Activated B cell treated with CpG ODN at 0.5 μM for 24 hours (primary cell): ENCODE data around the gene SP1. TPM values are rescaled to one million over a fixed set of nuclear protein-coding genes. Genes with fewer than 3 reads are reported as not detected.

Source experiments
- ATAC-seq: fragments of 200-7000 bp; cut with Tn5 transposase; one replicate; pipeline ENCODE4 v1.10.0; 2021; ENCODE audit warnings: low read depth, mild to moderate bottlenecking, moderate library complexity
- CTCF ChIA-PET: fragments of 350-600 bp; sonication (Branson Sonifier 250); formaldehyde crosslinking; loops from one replicate; lab custom pipeline; 2021; ENCODE audit warnings: antibody characterized with exemption; lab: Charles Lee
- POLR2A ChIA-PET: fragments of 350-600 bp; sonication (Branson Sonifier 250); formaldehyde crosslinking; loops from one replicate; lab custom pipeline; 2021; ENCODE audit warnings: antibody characterized with exemption; lab: Charles Lee
- DNase-seq: peaks from one replicate; pipeline ENCODE4 v3.0.0; 2022
- H3K27ac Mint-ChIP-seq: one replicate; pipeline ENCODE4 v1.8.0; 2020; ENCODE audit warnings: mixed read lengths
- H3K27me3 Mint-ChIP-seq: one replicate; pipeline ENCODE4 v1.8.0; 2021; ENCODE audit warnings: mixed read lengths
- H3K36me3 Mint-ChIP-seq: one replicate; pipeline ENCODE4 v1.8.0; 2021; ENCODE audit warnings: low read depth, mixed read lengths
- H3K4me1 Mint-ChIP-seq: one replicate; pipeline ENCODE4 v1.8.0; 2021; ENCODE audit warnings: mixed read lengths
- H3K4me3 Mint-ChIP-seq: one replicate; pipeline ENCODE4 v1.8.0; 2020; ENCODE audit warnings: mild to moderate bottlenecking, mixed read lengths
- H3K9me3 Mint-ChIP-seq: one replicate; pipeline ENCODE4 v1.8.0; 2020; ENCODE audit warnings: mixed read lengths
- CTCF ChIP-seq: fragments of 200-600 bp; IDR thresholded peaks from one replicate; pipeline ENCODE4 v1.8.0; 2022; ENCODE audit warnings: antibody characterized with exemption, mild to moderate bottlenecking
- intact Hi-C: fragments of 100-400 bp; cut with micrococcal nuclease; formaldehyde crosslinking; loops from one replicate; pipeline ENCODE4 v1.15.1; 2024
- total RNA-seq: library from RNA; stranded (reverse); gene quantifications from 2 replicates; pipeline ENCODE4 v1.2.3, GENCODE V29; 2022

Gene SP1
- total RNA-seq, 1 donor from 2014 or later = 102 TPM

DNA sequence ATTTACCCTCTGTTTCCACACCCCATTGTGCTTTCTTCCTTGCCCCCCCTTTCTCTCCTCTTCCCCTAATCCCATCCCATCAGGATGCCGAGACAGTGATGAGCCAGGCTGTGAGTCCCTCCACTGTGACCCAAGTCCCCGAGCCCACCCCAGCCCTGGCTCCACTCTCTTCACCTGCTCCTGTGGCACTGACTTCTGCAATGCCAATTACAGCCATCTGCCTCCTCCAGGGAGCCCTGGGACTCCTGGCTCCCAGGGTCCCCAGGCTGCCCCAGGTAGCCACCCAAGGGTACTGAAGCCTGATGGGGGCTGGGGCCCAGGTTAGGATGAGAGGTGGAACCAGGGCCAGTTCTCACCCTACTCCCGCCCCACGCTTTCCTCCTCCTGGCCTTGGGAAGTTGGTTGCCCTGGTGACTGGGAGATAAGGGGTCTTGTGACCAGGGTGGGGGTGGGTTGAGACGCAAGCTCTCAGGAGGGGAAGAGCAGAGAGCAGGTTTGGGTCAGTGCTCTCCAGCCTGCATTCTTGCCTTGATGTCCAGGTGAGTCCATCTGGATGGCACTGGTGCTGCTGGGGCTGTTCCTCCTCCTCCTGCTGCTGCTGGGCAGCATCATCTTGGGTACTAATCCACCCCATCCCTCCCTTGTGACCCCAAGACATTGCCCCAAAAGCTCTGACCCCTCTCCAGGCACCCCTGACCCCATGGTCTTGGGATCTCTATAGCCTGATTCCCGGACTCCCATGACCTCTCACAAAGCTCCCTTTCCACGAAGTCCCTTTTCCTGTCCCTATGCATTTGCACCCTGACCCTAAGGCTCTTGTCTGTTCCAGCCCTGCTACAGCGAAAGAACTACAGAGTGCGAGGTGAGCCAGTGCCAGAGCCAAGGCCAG is 44.9 kb downstream of the SP1 start:
- no peaks in the 10 kb centered on the region for H3K27me3 Mint-ChIP-seq
- POLR2A ChIA-PET = interaction anchor here (0.6 to 1.1 kb wide), 2 partner anchors 10 to 44 kb away, joined by 3 to 6 read pairs; no protein-coding TSS in a partner anchor
- H3K9me3 Mint-ChIP-seq = no peaks in the 10 kb centered on the region
- no peak for TF ChIP-seq CTCF
- CTCF ChIA-PET = interaction anchor here (0.7 to 5.6 kb wide), 3 partner anchors 72 to 196 kb away, joined by 3 to 118 read pairs (median 9); no protein-coding TSS in a partner anchor
- no peak overlapping the region for H3K27ac Mint-ChIP-seq
- no peak for ATAC-seq
- no peak for DNase-seq
- no peaks in the 10 kb centered on the region for H3K36me3 Mint-ChIP-seq
- intact Hi-C loops = no loop called here
- H3K4me3 Mint-ChIP-seq = no peak overlapping the region
- H3K4me1 Mint-ChIP-seq = peaks cover 11% of the 10 kb centered on the region

DNA sequence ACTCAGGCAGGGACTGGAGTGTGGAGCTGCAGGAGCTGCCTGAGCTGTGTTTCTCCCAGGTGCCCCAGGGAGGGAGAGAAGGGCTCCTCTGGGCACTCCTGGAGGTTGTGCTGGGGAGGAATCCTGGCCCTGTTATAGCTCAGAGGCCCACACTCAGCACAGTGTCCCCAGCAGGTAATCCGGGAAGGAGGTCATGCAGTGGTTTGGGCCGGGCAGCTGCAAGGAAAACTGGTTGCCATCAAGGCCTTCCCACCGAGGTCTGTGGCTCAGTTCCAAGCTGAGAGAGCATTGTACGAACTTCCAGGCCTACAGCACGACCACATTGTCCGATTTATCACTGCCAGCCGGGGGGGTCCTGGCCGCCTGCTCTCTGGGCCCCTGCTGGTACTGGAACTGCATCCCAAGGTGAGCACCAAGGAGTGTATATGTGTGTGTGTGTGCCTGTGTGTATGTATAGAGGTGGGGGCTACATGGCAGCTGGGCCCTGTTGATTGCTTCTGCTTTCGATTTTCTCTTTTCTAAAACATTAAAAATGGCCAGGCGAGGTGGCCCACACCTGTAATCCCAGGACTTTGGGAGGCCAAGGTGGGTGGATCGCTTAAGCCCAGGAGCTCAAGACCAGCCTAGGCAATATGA is 45.7 kb downstream of the SP1 start:
- ChIA-PET CTCF (interaction anchor here (1.8 kb wide), 1 partner anchor 73 kb away, joined by 9 read pairs; no protein-coding TSS in a partner anchor), POLR2A (interaction anchor here (1.1 kb wide), 1 partner anchor 10 kb away, joined by 3 read pairs; no protein-coding TSS in a partner anchor)
- H3K4me1 Mint-ChIP-seq = peaks cover 7% of the 10 kb centered on the region
- DNase-seq = no peak
- no peaks in the 10 kb centered on the region for H3K27me3 Mint-ChIP-seq
- no peak overlapping the region for H3K27ac Mint-ChIP-seq
- no peak for TF ChIP-seq CTCF
- ATAC-seq = no peak
- intact Hi-C loops = no loop called here
- H3K36me3 Mint-ChIP-seq = no peaks in the 10 kb centered on the region
- H3K9me3 Mint-ChIP-seq = no peaks in the 10 kb centered on the region
- H3K4me3 Mint-ChIP-seq = no peak overlapping the region

DNA sequence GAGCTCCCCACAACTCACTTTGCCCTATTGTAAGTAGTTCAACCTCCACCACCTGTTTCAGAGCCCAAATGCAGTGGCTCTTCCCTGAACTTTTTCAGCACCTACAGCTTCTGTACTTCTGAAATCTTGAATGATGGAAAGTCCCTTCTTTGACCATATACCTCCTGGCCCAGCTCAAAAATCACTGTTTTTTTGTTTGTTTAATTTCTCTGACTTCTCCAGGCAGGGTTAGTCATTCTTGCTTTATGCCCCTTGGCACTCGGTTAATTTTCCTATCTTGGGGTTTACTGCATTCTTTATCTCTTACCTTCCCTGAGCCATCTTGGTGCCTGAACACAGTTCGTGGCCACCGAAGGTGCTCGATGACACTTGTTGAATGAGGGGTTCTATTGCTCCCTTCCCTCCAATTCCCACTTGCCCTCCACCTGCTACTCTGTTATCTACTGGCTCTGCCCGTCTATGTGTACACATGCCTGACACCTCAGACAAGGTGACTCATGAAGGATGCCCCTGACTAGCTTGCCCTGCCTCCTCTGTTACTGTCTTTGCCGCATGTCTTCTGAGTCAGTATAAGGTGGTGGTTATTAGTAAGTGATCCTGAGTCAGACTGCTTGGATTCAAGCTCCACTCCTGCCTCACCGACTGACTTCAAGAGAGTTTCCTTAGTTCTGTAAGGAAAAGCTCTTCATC is 48.1 kb downstream of the SP1 start:
- no peak overlapping the region for H3K27ac Mint-ChIP-seq
- intact Hi-C loops = no loop called here
- H3K9me3 Mint-ChIP-seq = no peaks in the 10 kb centered on the region
- no peaks in the 10 kb centered on the region for H3K27me3 Mint-ChIP-seq
- H3K4me3 Mint-ChIP-seq = no peak overlapping the region
- ChIA-PET CTCF (interaction anchor here (1.6 kb wide), 1 partner anchor 75 kb away, joined by 14 read pairs; no protein-coding TSS in a partner anchor), POLR2A (interaction anchor here (0.5 kb wide), 1 partner anchor 14 kb away, joined by 3 read pairs; the partner anchor contains the start of gene PRR13)
- no peaks in the 10 kb centered on the region for H3K4me1 Mint-ChIP-seq
- no peak for DNase-seq
- no peaks in the 10 kb centered on the region for H3K36me3 Mint-ChIP-seq
- ATAC-seq = peak; percentile 57
- no peak for TF ChIP-seq CTCF

GRCh38 chr12:53428741-53429140 is 48.8 kb downstream of the SP1 start:
- Mint-ChIP-seq H3K27ac (no peak overlapping the region), H3K4me3 (no peak overlapping the region), H3K36me3 (no peaks in the 10 kb centered on the region), H3K9me3 (no peaks in the 10 kb centered on the region), H3K4me1 (no peaks in the 10 kb centered on the region), H3K27me3 (no peaks in the 10 kb centered on the region)
- intact Hi-C loops = no loop called here
- ChIA-PET POLR2A (interaction anchor here (0.5 kb wide), 1 partner anchor 13 kb away, joined by 3 read pairs; the partner anchor contains the start of gene PRR13), CTCF (interaction anchor here (1.6 kb wide), 1 partner anchor 76 kb away, joined by 14 read pairs; no protein-coding TSS in a partner anchor)
- TF ChIP-seq CTCF = no peak
- DNase-seq = no peak
- no peak for ATAC-seq
